ENCODE results near the gene OBSCN. TPM values are rescaled to one million over a fixed set of nuclear protein-coding genes. Genes with fewer than 3 reads are reported as not detected.
A peak's percentile ranks its signal among the peaks of the same experiment; 100 is the strongest.
"Not testable (repeated sequence)": the region's sequence is repeated elsewhere in the genome, so short reads cannot be mapped to it uniquely, and the experiment has no call there.

Gene OBSCN
- total RNA-seq, 1 donor from 2014 or later, result 20.6 TPM

DNA sequence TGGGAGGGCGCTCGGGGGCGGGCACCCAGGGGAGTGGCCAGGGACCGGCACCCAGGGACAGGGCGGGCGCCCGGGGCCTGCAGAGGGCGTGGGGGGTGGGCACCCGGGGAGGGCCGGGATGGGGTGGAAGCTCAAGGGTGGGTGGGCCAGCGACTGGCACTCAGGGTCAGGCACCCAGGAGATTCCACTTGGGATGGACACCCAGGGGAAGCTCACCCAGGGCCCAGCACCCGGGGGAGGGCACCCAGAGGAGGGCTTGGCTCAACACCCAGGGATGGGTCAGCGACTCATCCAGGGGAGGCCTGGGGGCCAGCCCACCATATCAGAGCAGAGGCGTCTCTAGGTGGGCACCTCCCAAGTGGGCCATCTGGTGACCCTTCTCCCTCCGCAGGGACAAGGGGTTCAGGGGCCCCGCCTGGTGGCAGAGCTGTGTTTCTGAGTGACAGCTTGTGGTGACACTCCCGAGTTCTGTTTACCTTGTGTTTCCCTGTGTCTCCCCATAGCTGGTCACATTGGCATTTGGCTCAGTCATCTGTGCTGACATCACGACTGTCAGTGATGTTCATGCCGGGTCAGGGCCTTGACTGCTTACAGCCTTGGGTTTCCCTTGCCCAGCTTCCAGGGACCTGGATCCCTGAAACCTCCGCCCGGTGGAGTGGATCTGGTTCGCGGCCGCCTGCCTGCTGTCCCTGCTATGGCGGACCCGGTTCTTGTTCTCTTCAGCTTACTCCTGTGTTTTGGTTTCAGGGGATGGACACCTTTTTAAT is 41.5 kb upstream of the OBSCN start:
- no peak for DNase-seq (ENCODE audit: low read depth)
- TF ChIP-seq CTCF (conservative IDR thresholded peaks at IDR 0.05; ENCODE audit: low read depth, low read length), result peak; percentile 47
- H3K4me3 ChIP-seq (ENCODE audit: low read depth, low read length), result peak overlapping the region; percentile 69

- DNase-seq (ENCODE audit: low read depth), result no peak
- H3K4me3 ChIP-seq (ENCODE audit: low read depth, low read length), result no peak overlapping the region
- no peak for TF ChIP-seq CTCF (conservative IDR thresholded peaks at IDR 0.05; ENCODE audit: low read depth, low read length)
These were observed 39.1 kb upstream of the OBSCN start for GRCh38 chr1:228168563-228169270.

- no peak overlapping the region for H3K4me3 ChIP-seq (ENCODE audit: low read depth, low read length)
- TF ChIP-seq CTCF (conservative IDR thresholded peaks at IDR 0.05; ENCODE audit: low read depth, low read length), result no peak
- no peak for DNase-seq (ENCODE audit: low read depth)
These were observed 38.5 kb upstream of the OBSCN start for GRCh38 chr1:228169345-228169744.

- TF ChIP-seq CTCF (conservative IDR thresholded peaks at IDR 0.05; ENCODE audit: low read depth, low read length), result no peak
- H3K4me3 ChIP-seq (ENCODE audit: low read depth, low read length), result no peak overlapping the region
- DNase-seq (ENCODE audit: low read depth), result no peak
These were observed 37.2 kb upstream of the OBSCN start for GRCh38 chr1:228170666-228171065.

- no peak overlapping the region for H3K4me3 ChIP-seq (ENCODE audit: low read depth, low read length)
- no peak for TF ChIP-seq CTCF (conservative IDR thresholded peaks at IDR 0.05; ENCODE audit: low read depth, low read length)
- no peak for DNase-seq (ENCODE audit: low read depth)
These were observed 36.5 kb upstream of the OBSCN start for GRCh38 chr1:228171221-228171891.

DNA sequence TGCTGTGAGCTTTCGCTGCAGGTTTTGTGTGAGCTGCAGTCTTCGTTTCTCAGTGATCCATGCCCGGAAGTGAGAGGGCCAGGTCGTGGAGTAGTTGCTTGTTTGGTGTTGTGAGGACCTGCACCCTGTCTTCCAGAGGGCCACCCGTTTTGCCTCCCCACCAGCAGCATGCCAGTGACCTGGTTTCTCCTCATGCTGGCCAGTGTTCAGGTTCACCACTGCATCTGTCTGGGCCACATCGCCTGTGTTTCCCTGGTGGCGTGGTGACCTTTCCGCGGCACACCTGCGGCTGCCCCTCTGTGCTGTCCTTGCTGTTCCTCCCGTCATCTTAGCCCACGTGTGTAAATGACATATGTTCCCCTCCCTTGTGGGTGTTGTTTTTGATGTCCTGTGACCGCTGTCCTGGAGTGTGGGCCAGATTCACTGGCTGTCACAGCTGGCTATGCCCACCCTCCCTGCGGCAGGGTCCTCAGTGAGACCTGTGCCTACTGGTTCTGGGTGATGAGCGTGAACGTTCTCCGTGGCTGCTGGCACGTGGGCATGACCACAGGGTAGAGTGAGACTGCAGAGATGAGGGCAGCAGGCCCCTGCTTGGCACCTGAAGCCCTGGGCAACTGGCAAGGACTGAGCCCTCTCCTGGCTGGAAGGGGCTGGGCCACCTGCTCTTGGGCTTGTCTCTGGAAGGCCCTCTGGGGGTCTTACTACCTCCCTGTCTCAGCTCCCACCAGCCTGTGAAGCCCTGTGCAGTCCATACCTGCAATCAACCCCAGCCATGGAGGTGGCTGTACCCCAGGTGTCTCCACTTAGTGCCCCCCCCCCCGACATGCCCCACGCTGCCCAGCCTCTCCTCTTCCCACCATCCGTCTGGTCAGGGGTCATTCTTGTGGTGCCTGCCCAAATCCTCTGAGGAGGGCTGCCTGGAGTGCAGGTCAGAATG is 35.0 kb upstream of the OBSCN start:
- no peak for TF ChIP-seq CTCF (conservative IDR thresholded peaks at IDR 0.05; ENCODE audit: low read depth, low read length)
- DNase-seq (ENCODE audit: low read depth), result no peak

DNA sequence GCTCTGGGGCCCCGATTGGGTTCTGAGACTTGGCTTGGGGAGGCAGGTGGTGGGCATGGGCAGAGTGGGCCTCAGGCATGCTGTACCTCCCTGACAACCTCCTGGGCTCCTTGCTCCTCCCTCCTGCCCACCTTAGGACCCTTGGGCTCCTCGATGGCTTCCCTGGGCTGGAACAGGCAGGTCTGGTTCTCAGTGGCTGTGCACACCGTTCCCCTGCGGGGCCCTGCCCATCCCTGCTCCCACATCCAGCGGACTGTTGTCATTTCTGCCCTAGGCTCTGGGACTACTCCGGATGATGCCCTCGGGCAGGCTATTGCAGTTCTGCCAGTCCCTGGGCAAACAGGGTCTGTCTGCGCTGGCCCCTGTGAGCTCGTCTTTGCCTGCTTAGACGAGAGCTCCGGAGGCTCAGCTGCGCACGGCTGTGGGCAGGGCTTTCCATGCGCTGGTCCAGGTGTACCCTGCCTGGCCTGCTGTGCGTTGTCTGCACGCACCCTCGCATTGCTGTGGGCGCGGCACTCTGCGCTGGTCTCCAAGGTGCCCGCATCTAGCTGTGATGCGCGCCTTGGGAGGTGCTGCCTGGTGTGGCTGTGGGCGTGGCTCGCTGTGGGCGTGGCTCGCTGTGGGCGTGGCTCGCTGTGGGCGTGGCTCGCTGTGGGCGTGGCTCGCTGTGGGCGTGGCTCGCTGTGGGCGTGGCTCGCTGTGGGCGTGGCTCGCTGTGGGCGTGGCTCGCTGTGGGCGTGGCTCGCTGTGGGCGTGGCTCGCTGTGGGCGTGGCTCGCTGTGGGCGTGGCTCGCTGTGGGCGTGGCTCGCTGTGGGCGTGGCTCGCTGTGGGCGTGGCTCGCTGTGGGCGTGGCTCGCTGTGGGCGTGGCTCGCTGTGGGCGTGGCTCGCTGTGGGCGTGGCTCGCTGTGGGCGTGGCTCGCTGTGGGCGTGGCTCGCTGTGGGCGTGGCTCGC is 34.0 kb upstream of the OBSCN start:
- H3K4me3 ChIP-seq (ENCODE audit: low read depth, low read length); DNase-seq (ENCODE audit: low read depth): not testable (repeated sequence)

More for the DNA sequence above, 35.0 kb upstream of the OBSCN start:
- no peak overlapping the region for H3K4me3 ChIP-seq (ENCODE audit: low read depth, low read length)

All from epithelial cell of proximal tubule (primary cell).